Measurements from ENCODE around the gene ANKRD13B.

The ANKRD13B gene

GRCh38 chr17:29583324-29584248 lies 9.3 kb upstream of the ANKRD13B start:
- no peak for DNase-seq

- peak; percentile 59 for DNase-seq
Observed at GRCh38 chr17:29584452-29585079, 8.4 kb upstream of the ANKRD13B start.

GRCh38 chr17:29585080-29585751 lies 7.7 kb upstream of the ANKRD13B start:
- no peak for DNase-seq

- DNase-seq: no peak
Observed at GRCh38 chr17:29586676-29587469, 6.1 kb upstream of the ANKRD13B start.

- no peak for DNase-seq
Observed at GRCh38 chr17:29587591-29587990, 5.3 kb upstream of the ANKRD13B start.

- DNase-seq: no peak
Observed at GRCh38 chr17:29588017-29588561, 4.8 kb upstream of the ANKRD13B start.

- DNase-seq: peak; percentile 69
Observed at GRCh38 chr17:29588562-29589411, 4.1 kb upstream of the ANKRD13B start.

GRCh38 chr17:29589524-29590410 lies 3.2 kb upstream of the ANKRD13B start, which contains the start of gene GIT1:
GIT1 (minus strand) TSS chr17:29589648; CDS start chr17:29589378, 270 bp downstream.
- DNase-seq: peak; percentile 89

- peak; percentile 56 for DNase-seq
Observed at GRCh38 chr17:29590411-29591145, 2.4 kb upstream of the ANKRD13B start.

- DNase-seq: peak; percentile 91
Observed at GRCh38 chr17:29591146-29591736, 1.7 kb upstream of the ANKRD13B start.

GRCh38 chr17:29591737-29592608 lies 959 bp upstream of the ANKRD13B start:
- DNase-seq: peak; percentile 98

GRCh38 chr17:29593591-29594518 lies 923 bp downstream of the ANKRD13B start:
- DNase-seq: peak; percentile 53

- peak; percentile 14 for DNase-seq
Observed at GRCh38 chr17:29594519-29595090, 1.7 kb downstream of the ANKRD13B start.

- DNase-seq: peak; percentile 4
Observed at GRCh38 chr17:29595107-29595942, 2.4 kb downstream of the ANKRD13B start.

Measured in retina (tissue), 1 donor.